Measurements from ENCODE around the gene UACA. TPM values are rescaled to one million over a fixed set of nuclear protein-coding genes. Genes with fewer than 3 reads are reported as not detected.

The UACA gene
- total and polyA plus RNA-seq, 9 of the 15 experiments (the other 6 are each of a cell fraction or from before 2014, with no cell fraction given): 0.06 to 0.33 (median 0.15) TPM; not detected in 5

DNA sequence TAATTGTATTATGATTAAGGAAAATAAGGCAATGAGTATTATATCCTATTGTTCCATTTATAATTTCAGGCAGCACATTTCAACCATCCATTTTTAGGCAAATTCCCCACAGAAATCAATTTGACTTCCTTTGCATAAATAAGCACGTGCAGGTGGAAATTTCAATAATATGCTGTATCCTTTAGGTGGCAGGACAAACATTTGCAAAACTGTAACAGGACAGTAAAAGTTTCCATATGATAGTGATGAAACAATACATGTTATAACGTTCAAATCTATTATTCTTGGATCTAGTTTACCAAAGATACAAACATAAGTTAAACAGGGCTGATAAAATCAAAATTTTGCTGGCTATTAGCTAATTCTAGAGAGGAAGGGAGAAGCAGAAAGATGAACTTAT is 8.5 kb downstream of the UACA start:
- H3K4me1 ChIP-seq (replicated peaks in 1 of 2; ENCODE audit: control insufficient read depth in 2 of 2, insufficient read depth in 2 of 2, low read length in 2 of 2): no peaks in the 10 kb centered on the region
- TF ChIP-seq U2AF1 (optimal IDR thresholded peaks at IDR 0.05; ENCODE audit: low read depth, low read length): no peak
- no peak overlapping the region for H3K27ac ChIP-seq (ENCODE audit: extremely low read depth, low read depth, low read length)
- H3K4me3 ChIP-seq: no peak overlapping the region
- DNase-seq (ENCODE audit: extremely low read depth in 1 of 4, low spot score in 3 of 4): no peak
- no peaks in the 10 kb centered on the region for H3K79me2 ChIP-seq (ENCODE audit: control insufficient read depth, insufficient read depth, low read length)
- ChIA-PET POLR2A (interaction anchor here (1.4 kb wide), 1 partner anchor 16 kb away, joined by 3 read pairs; no protein-coding TSS in a partner anchor), CTCF (ENCODE audit: low intra/inter-chr PET ratio) (no interaction called here)
- in situ Hi-C loops (cut with MboI) (no loop called here), intact Hi-C loops (cut with micrococcal nuclease) (no loop called here)
- H2AFZ ChIP-seq (ENCODE audit: low read depth, low read length): no peak overlapping the region
- no peaks in the 10 kb centered on the region; a peak in 1 of 5 replicates for H3K27me3 ChIP-seq (ENCODE audit: control insufficient read depth in 2 of 2, insufficient read depth in 2 of 2, low read length in 2 of 2)
- H3K9me1 ChIP-seq (ENCODE audit: control insufficient read depth, insufficient read depth, low read length): peaks cover 3% of the 10 kb centered on the region
- no peak overlapping the region for H3K4me2 ChIP-seq (ENCODE audit: insufficient read depth, low read length)
- H3K9me3 ChIP-seq (replicated peaks; ENCODE audit: control insufficient read depth, insufficient read depth, low read depth, low read length): no peaks in the 10 kb centered on the region
- no peaks in the 10 kb centered on the region for H4K20me1 ChIP-seq (replicated peaks; ENCODE audit: control insufficient read depth, insufficient read depth, low read length)
- H3K36me3 ChIP-seq (ENCODE audit: control insufficient read depth, insufficient read depth, low read length): no peaks in the 10 kb centered on the region
- 0% methylated on average over 2 of the region's 2 CpGs for WGBS (ENCODE audit: insufficient coverage, low coverage, missing lambda C conversion rate)
- H3K9ac ChIP-seq (ENCODE audit: insufficient read depth in 1 of 2, low read depth in 2 of 2, low read length in 2 of 2): no peak overlapping the region
- no TSS peak for BruUV-seq (replicated peaks)
- no peak for ATAC-seq
- FAIRE-seq: no peak

DNA sequence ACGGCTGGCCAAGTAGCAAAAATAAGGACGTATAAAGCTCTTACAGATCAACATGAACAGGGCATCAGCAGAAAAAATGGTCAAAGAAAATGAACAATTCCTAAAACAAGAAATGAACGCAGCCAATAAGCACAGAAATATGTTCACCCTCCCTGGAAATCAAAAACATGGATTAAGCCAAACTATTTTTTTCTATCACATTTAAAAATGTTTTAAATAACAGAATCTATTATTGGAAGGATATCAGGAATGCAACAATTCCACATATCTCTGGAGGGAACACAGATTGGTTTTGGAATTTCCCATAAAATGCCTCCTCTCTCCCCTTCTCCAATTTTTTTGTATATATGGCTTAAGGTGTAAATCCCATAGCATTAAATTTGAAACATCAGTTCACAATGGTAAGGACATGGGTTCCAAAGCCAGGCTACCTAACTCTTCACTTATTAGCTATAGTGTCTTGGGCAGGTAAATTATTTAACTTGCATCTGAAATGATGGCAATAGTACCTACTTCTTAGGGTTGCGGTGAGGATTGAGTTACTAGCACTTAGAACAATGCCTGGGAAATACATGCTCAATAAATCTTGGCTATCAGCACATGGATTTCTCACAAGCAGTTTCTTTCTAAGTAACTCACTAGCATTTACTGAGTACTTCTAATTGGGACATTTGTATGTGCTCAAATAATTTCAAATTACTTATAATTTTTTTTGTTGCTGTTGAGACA is 10.1 kb downstream of the UACA start:
- no peaks in the 10 kb centered on the region for H3K79me2 ChIP-seq (ENCODE audit: control insufficient read depth, insufficient read depth, low read length)
- DNase-seq (ENCODE audit: extremely low read depth in 1 of 4, low spot score in 3 of 4) (no peak), FAIRE-seq (no peak), ATAC-seq (no peak)
- no peak overlapping the region for H3K9ac ChIP-seq (ENCODE audit: insufficient read depth in 1 of 2, low read depth in 2 of 2, low read length in 2 of 2)
- no TSS peak for BruUV-seq (replicated peaks)
- H3K4me3 ChIP-seq: no peak overlapping the region
- H3K27ac ChIP-seq (ENCODE audit: extremely low read depth, low read depth, low read length): no peak overlapping the region
- CTCF ChIA-PET (ENCODE audit: low intra/inter-chr PET ratio): no interaction called here
- H3K4me2 ChIP-seq (ENCODE audit: insufficient read depth, low read length): no peak overlapping the region
- no peaks in the 10 kb centered on the region; a peak in 1 of 5 replicates for H3K27me3 ChIP-seq (ENCODE audit: control insufficient read depth in 2 of 2, insufficient read depth in 2 of 2, low read length in 2 of 2)
- no peaks in the 10 kb centered on the region for H3K36me3 ChIP-seq (ENCODE audit: control insufficient read depth, insufficient read depth, low read length)
- peaks cover 3% of the 10 kb centered on the region for H3K9me1 ChIP-seq (ENCODE audit: control insufficient read depth, insufficient read depth, low read length)
- no peaks in the 10 kb centered on the region for H4K20me1 ChIP-seq (replicated peaks; ENCODE audit: control insufficient read depth, insufficient read depth, low read length)
- no peaks in the 10 kb centered on the region for H3K4me1 ChIP-seq (replicated peaks in 1 of 2; ENCODE audit: control insufficient read depth in 2 of 2, insufficient read depth in 2 of 2, low read length in 2 of 2)
- 0% methylated on average over 4 of the region's 4 CpGs for WGBS (ENCODE audit: insufficient coverage, low coverage, missing lambda C conversion rate)
- no peaks in the 10 kb centered on the region for H3K9me3 ChIP-seq (replicated peaks; ENCODE audit: control insufficient read depth, insufficient read depth, low read depth, low read length)
- intact Hi-C loops (cut with micrococcal nuclease): no loop called here
- H2AFZ ChIP-seq (ENCODE audit: low read depth, low read length): no peak overlapping the region
- in situ Hi-C loops (cut with MboI): no loop called here
- POLR2A ChIA-PET: interaction anchor here (0.6 kb wide), 1 partner anchor 476 kb away, joined by 3 read pairs; no protein-coding TSS in a partner anchor
- TF ChIP-seq NCOR1 (IDR thresholded peaks at IDR 0.05) (no peak), ZNF311 (CRISPR knock-in tag; IDR thresholded peaks at IDR 0.05) (no peak), THRAP3 (IDR thresholded peaks at IDR 0.05; ENCODE audit: borderline replicate concordance) (no peak), CCNT2 (IDR thresholded peaks at IDR 0.05; ENCODE audit: borderline replicate concordance, extremely low read depth, insufficient read length, low read depth, low read length) (no peak), FOXK1 (CRISPR knock-in tag; IDR thresholded peaks at IDR 0.05; ENCODE audit: borderline replicate concordance) (no peak), ZNF41 (CRISPR knock-in tag; conservative IDR thresholded peaks at IDR 0.05) (no peak), MTF1 (CRISPR knock-in tag; IDR thresholded peaks at IDR 0.05; ENCODE audit: borderline replicate concordance) (no peak), ELF4 (CRISPR knock-in tag; IDR thresholded peaks at IDR 0.05) (no peak), NFXL1 (CRISPR knock-in tag; IDR thresholded peaks at IDR 0.05) (no peak)
- TF ChIP-seq, protein P1, sequence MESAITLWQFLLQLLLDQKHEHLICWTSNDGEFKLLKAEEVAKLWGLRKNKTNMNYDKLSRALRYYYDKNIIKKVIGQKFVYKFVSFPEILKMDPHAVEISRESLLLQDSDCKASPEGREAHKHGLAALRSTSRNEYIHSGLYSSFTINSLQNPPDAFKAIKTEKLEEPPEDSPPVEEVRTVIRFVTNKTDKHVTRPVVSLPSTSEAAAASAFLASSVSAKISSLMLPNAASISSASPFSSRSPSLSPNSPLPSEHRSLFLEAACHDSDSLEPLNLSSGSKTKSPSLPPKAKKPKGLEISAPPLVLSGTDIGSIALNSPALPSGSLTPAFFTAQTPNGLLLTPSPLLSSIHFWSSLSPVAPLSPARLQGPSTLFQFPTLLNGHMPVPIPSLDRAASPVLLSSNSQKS (CRISPR knock-in tag; IDR thresholded peaks at IDR 0.05): no peak
- TF ChIP-seq, protein P2, sequence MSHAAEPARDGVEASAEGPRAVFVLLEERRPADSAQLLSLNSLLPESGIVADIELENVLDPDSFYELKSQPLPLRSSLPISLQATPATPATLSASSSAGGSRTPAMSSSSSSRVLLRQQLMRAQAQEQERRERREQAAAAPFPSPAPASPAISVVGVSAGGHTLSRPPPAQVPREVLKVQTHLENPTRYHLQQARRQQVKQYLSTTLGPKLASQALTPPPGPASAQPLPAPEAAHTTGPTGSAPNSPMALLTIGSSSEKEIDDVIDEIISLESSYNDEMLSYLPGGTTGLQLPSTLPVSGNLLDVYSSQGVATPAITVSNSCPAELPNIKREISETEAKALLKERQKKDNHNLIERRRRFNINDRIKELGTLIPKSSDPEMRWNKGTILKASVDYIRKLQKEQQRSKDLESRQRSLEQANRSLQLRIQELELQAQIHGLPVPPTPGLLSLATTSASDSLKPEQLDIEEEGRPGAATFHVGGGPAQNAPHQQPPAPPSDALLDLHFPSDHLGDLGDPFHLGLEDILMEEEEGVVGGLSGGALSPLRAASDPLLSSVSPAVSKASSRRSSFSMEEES (CRISPR knock-in tag; IDR thresholded peaks at IDR 0.05): no peak
- TF ChIP-seq, protein P3, sequence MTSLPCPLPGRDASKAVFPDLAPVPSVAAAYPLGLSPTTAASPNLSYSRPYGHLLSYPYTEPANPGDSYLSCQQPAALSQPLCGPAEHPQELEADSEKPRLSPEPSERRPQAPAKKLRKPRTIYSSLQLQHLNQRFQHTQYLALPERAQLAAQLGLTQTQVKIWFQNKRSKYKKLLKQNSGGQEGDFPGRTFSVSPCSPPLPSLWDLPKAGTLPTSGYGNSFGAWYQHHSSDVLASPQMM (CRISPR knock-in tag; IDR thresholded peaks at IDR 0.05): no peak

Data from K562 (cell line).